ENCODE data around the gene FAF1.
A peak's percentile ranks its signal among the peaks of the same experiment; 100 is the strongest.
"Not testable (repeated sequence)": the region's sequence is repeated elsewhere in the genome, so short reads cannot be mapped to it uniquely, and the experiment has no call there.

Gene FAF1

DNA sequence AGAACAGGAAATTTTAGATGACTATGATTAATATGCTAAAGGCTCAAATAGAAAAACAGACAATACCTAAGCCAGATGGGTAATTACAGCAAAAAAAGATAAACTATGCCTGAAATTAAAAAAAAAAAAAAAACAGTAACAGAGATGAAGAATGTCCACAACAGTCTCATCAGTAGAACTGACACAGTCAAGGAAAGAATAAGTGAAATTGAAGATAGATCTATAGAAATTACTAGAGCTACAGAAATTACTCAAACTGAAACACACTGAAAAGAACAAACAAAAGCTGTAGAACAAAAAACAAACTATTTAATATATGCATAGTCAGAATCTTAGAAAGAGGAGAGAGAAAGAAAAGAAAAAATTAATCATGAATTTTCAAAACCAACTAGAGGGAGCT lies 112.8 kb downstream of the FAF1 start:
- no peak for DNase-seq (ENCODE audit: low read depth)

GRCh38 chr1:50846224-50846839 lies 113.7 kb downstream of the FAF1 start:
- no peak for DNase-seq (ENCODE audit: low read depth)

DNA sequence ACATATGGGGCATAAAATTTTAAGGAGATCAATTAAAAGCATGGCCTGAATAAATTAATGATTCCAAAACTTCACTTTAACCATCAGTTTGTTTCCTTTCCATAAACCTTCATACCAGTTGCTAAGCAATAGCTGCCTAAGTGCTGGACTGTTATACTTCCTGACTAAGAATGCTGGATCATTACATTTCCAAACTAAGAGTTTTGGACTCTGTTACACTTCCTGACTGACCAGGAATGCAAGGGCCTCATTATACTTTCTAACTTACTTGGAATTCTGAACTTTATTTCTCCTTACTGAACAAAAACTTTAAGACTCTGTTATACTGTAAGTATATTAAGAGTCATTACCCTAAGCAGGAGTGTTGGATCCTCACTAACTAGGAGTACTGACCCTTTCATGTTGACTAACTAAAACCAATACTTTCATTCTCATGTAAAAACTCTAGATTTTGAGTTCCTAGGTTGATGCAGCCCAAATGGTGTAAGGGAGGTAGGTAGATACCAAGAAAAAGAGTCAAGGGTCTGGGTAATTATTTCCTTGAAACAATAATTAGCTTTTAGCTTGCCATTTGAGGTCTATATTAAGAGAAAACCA lies 118.2 kb downstream of the FAF1 start:
- DNase-seq (ENCODE audit: low read depth): peak; percentile 68

DNA sequence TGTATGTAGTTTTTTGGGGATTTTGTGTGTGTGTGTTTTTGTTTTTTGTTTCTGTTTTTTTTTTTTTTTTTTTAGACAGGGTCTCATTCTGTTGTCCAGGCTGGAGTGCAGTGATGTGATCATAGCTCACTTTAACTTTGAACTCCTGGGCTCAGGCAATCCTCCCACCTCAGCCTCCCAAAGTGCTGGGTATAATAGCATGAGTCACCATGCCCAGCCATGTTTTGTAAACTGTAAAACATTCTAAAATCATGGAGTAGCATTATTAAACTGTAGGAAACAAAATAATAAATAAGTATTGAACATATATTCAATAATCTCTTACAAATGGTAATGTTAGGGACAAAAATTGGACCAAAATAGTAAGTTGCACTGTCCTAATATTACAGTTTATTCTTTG lies 124.0 kb downstream of the FAF1 start:
- DNase-seq (ENCODE audit: low read depth): no peak

GRCh38 chr1:50833216-50833615 lies 126.9 kb downstream of the FAF1 start:
- DNase-seq (ENCODE audit: low read depth): no peak

GRCh38 chr1:50832167-50832566 lies 127.9 kb downstream of the FAF1 start:
- DNase-seq (ENCODE audit: low read depth): no peak

DNA sequence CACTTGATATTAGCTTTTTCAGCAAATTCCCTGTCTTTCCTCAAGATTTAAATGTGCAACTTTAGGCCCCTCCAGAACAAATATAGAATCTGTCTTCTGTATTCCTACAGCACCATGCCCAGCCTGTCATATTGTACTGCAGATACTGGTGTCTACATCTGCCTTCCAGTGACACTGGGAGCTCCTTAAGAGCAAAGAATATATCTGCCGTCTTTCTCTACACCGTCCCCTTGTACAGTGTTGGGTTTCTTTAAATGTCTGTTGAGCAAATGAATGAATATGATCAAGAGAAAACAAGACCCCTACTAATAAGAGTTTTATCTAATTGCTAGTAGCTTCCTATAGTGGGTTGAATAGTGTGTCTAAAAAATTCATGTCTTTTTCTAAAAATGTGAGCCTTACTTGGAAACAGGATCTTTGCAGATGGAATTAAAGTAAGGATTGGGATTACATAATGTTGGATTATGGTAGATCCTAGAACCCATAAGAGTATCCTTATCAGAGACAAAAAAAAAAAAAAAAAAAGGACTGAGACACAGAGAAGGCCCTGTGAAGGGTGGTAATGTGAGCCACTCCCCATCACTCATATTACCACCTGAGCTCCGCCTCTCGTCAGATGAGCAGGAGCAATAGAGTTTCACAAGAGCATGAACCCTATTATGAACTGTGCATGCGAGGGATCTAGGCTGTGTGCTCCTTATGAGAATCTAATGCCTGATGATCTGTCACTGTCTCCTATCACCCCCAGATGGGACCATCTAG lies 128.6 kb downstream of the FAF1 start:
- no peak for DNase-seq (ENCODE audit: low read depth)

DNA sequence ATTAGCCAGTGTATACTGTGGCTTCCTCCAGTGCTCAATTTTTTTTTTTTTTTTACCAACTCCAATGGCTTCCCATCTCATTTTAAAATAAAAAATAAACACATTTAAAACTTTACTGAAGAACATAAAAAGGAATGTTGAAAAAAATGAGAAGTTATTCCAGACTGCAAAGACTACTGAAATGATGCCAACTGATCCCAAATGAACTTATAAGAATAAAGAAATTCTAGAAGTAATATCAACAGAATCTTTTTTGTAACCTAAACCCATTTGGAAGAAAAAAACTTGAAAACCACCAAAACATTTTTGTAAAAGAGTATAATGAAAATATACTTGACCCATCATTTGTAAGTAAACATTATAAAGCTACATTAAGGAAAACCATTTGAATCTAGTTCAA lies 129.4 kb downstream of the FAF1 start:
- no peak for DNase-seq (ENCODE audit: low read depth)

DNA sequence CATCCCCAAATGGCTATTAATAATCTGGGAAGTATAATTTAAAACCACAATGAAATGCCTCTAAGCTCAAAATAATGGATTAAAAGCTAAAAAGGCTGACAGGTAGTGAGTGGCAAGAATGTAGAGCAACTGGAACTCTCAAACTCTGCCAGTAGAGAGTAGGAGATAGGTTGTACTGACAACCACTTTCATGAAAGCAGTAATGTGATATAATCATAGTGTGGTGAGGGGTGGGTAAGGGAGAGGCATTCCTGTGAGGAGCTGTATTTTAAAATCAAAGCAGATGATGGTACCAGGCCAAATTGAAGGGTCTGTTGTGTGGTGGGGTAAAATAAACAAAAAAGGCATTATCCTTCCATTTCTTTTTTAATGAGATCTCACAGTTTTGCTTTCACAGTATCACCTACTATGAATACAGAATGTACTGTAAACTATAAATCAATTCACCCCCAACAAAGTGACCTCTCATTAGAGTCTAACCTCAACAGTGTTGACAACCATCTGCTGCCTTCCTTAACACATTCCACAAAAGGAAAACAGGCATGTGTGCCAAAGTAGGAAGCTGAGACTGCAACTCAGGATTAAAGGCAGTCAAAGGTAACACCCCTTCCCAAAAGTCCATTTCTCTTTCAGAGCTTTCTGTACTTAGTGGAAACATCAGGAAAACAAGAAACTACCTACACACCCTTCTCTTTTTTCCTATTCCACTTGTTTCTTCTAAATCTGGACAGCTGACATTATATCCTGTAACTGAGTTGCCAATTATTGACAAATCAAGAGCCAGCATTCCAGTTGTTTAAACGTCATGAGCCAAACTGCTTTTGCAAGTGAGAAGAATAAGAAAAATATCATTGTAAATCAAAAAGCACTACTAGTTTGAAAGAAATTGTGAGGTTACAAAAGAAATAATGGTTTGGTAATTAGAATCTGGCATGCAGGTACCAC lies 130.8 kb downstream of the FAF1 start:
- DNase-seq (ENCODE audit: low read depth): peak; percentile 25

DNA sequence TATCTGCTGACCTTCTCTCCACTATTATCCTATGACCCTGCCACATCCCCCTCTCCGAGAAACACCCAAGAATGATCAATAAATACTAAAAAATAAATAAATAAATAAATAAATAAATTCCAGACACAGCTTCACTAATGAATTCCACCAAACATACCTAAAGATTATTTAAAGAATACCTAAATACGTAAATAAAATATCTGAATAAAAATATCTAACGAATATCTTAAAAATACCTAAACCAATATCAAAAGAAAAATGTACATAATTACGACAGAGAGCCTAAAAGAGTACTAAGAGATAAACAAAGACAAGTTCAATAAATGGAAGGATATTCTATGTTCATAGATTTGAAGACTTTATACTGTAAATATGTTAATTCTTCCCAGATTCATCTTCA lies 132.5 kb downstream of the FAF1 start:
- no peak for DNase-seq (ENCODE audit: low read depth)

DNA sequence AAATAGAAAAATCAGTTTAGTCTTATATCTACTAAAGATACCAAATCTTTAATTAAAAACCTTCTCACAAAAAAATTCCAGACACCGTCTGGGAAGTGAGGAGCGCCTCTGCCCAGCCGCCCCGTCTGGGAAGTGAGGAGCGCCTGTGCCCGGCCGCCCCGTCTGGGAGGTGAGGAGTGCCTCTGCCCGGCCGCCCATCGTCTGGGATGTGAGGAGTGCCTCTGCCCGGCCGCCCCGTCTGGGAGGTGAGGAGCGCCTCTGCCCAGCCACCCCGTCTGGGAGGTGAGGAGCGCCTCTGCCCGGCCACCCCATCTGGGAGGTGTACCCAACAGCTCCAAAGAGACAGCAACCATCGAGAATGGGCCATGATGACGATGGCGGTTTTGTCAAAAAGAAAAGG lies 133.3 kb downstream of the FAF1 start:
- not testable (repeated sequence) for DNase-seq (ENCODE audit: low read depth)

- DNase-seq (ENCODE audit: low read depth): peak; percentile 15
Measured at GRCh38 chr1:50822035-50822776, 137.9 kb downstream of the FAF1 start.

DNA sequence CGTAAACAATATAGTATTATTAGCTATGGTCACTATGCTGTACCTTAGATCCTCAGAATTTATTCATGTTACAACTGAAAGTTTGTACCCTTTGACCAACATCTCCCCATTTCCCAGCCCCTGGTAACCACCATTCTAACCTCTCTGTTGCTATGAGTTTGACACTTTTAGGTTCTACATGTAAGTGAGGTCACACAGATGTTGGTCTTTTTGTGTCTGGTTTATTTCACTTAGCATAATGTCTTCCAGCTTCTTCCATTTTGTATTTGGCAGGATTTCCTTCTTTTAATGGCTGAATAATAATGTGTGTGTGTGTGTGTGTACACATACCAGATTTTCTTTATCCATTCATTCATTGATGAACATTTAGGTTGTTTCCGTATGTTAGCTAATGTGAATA lies 139.5 kb downstream of the FAF1 start:
- no peak for DNase-seq (ENCODE audit: low read depth)

DNA sequence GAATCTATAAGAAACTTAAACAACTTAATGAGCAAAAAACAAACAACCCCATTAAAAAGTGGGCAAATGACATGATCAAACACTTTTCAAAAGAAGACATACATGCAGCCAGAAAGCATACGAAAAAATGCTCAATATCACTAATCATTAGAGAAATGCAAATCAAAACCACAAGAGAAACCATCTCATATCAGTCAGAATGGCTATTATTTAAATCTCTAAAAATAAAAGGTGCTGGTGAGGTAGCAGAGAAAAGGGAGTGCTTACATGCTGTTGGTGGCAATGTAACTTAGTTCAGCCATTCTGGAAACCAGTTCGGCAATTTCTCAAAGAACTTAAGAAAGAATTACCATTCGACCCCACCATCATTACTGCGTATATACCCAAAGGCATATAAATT lies 147.7 kb downstream of the FAF1 start:
- no peak for DNase-seq (ENCODE audit: low read depth)

DNA sequence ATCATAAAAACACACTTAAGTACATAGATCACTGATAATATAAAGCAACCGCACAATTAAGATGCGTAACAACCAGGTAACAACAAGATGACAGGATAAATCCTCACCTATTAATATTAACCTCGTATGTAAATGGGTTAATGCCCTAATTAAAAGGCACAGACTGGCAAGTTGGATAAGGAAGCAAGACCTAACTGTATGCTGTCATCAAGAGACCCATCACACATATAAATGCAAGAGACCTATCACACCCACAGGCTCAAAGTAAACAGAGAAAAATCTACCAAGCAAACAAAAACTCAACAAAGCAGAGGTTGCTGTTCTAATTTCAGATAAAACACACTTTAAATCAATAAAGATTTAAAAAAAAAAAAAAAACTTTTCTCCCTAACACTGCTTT lies 151.8 kb downstream of the FAF1 start:
- no peak for DNase-seq (ENCODE audit: low read depth)

- no peak for DNase-seq (ENCODE audit: low read depth)
Measured at GRCh38 chr1:50796272-50796671, 163.8 kb downstream of the FAF1 start.

DNA sequence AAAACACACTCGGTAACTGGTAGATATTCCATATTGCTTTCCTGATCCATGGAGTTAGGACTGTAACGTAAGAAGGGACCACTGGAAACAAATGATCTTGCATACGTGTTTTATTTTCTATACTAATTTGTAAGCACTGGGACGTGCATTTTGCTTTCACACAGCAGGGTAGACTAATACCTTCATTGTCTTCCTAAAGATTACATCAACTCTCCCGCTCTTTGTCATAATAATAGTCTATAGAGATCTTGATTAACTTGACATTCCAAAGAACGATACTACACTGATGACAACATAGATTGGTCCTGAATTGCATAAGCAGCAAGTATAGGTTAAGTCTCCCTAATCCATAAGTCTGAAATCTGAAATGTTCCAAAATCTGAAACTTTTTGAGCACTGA lies 166.5 kb downstream of the FAF1 start:
- no peak for DNase-seq (ENCODE audit: low read depth)

DNA sequence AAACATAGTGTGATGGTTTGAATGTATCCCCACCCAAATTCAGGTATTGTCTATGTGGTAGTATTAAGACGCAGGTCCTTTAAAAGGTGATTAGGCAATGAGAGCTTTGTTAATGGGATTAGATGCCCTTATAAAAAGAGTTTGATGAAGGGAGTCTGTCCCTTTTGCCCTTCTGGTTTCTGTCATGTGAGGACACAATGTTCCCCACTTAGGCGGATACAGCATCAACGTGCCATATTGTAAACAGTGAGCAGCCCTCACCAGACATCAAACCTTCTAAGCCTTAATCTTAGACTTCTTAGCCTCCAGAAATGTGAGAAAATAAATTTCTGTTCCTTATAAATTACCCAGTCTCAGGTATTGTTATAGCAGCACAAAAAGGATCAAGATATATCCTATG lies 172.8 kb downstream of the FAF1 start:
- no peak for DNase-seq (ENCODE audit: low read depth)

GRCh38 chr1:50783286-50783685 lies 176.8 kb downstream of the FAF1 start:
- no peak for DNase-seq (ENCODE audit: low read depth)

DNA sequence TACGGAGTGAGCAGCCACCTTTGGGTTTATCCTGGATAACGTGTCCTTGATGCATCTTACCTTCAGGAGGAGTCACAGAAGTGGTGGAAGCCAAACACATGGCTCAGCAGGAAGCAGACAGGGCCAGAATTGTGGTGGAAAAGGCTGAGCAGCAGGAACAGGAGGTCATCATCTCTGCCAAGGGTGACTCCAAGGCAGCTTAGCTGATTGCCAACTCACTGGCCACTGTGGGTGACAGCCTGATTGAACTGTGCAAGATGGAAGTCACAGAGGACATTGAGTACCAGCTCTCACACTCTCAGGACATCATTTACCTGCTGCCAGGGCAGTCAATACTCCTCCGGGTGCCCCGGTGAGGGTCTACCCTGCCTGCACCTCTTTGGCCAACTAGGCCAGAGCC lies 179.3 kb downstream of the FAF1 start:
- DNase-seq (ENCODE audit: low read depth): no peak

GRCh38 chr1:50779801-50780200 lies 180.3 kb downstream of the FAF1 start:
- DNase-seq (ENCODE audit: low read depth): no peak

GRCh38 chr1:50775740-50776139 lies 184.3 kb downstream of the FAF1 start:
- DNase-seq (ENCODE audit: low read depth): no peak

All from EH (cell line).